ENCODE data around the gene WSCD1. TPM values are rescaled to one million over a fixed set of nuclear protein-coding genes. Genes with fewer than 3 reads are reported as not detected.
A peak's percentile ranks its signal among the peaks of the same experiment; 100 is the strongest.

WSCD1 gene
- total RNA-seq, 4 donors from 2014 or later: 0.21 to 5.7 (median 1.6) TPM

DNA sequence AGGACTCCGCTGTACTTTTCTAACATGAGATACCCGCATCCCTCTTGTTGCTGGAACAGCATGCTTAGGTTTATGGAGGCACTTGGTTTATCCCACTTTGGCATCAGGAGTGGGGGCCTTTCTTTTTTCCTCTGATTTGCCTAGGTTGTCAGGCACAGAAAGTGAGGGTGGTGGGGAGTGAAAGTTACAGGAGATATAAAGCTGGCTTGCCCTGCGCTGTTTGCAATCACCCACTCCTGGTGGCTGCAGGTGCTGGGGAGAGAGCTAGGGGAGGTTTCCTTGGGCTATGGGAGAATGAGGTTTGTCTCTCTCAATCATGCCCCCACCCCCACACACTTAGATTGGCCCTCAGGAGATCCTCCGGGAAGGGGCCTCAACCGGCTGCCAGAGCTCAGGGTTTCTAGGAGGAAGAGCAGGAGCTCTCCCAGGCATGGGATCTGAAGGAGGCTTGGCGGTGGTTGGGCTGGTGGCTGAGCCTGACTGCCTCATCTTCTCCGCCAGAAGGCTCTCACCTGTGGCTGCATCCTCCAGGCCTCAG, 1.4 kb downstream of the WSCD1 start:
- TF ChIP-seq EP300 (IDR thresholded peaks at IDR 0.05) (no peak), POLR2A (IDR thresholded peaks at IDR 0.05) (no peak)
- TF ChIP-seq, protein P1, sequence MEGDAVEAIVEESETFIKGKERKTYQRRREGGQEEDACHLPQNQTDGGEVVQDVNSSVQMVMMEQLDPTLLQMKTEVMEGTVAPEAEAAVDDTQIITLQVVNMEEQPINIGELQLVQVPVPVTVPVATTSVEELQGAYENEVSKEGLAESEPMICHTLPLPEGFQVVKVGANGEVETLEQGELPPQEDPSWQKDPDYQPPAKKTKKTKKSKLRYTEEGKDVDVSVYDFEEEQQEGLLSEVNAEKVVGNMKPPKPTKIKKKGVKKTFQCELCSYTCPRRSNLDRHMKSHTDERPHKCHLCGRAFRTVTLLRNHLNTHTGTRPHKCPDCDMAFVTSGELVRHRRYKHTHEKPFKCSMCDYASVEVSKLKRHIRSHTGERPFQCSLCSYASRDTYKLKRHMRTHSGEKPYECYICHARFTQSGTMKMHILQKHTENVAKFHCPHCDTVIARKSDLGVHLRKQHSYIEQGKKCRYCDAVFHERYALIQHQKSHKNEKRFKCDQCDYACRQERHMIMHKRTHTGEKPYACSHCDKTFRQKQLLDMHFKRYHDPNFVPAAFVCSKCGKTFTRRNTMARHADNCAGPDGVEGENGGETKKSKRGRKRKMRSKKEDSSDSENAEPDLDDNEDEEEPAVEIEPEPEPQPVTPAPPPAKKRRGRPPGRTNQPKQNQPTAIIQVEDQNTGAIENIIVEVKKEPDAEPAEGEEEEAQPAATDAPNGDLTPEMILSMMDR (IDR thresholded peaks at IDR 0.05): no peak
- no peaks in the 10 kb centered on the region for H3K36me3 ChIP-seq
- H3K9me3 ChIP-seq: no peaks in the 10 kb centered on the region
- WGBS, 2 donors: 56 to 68% methylated on average over 7 of the region's 7 CpGs
- H3K4me1 ChIP-seq: peaks cover 0 to 15% (median 0%) of the 10 kb centered on the region in 4 donors
- no peak overlapping the region for H3K27ac ChIP-seq
- H3K27me3 ChIP-seq: peaks cover 0 to 30% of the 10 kb centered on the region in 2 donors
- DNase-seq (ENCODE audit: low spot score in 2 of 2): no peak
- H3K4me3 ChIP-seq: peak overlapping the region in 1 of 4 donors; percentile 63

DNA sequence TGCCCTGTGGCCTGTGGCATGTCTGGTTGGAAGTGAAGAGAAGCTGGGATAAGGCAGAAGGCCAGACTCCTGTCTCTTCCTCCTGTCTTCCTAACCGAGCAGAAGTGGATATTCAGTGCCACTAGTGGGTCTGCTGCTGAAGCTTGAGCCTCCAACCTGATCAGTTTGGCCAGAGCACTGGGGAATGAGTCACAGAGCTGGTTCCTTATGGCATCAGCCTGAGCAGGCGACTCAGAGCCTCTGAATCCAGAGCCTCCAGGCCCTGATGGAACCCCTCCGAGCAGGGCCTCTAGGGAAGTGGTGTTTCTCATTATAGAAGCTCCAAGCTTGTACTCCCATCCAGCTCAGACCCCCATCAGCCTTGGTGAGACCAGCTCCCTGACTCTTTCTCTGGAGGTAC, 2.0 kb downstream of the WSCD1 start:
- DNase-seq (ENCODE audit: low spot score in 2 of 2): no peak
- TF ChIP-seq, protein P1 (IDR thresholded peaks at IDR 0.05): no peak
- TF ChIP-seq POLR2A (IDR thresholded peaks at IDR 0.05) (no peak), EP300 (IDR thresholded peaks at IDR 0.05) (no peak)
- Histone ChIP-seq H3K27me3 (peaks cover 0 to 30% of the 10 kb centered on the region in 2 donors), H3K36me3 (no peaks in the 10 kb centered on the region), H3K4me1 (peaks cover 0 to 15% (median 0%) of the 10 kb centered on the region in 4 donors), H3K9me3 (no peaks in the 10 kb centered on the region), H3K4me3 (no peak overlapping the region), H3K27ac (no peak overlapping the region)
- WGBS, 2 donors: 73 to 95% methylated on average over 2 to 3 of the region's 3 CpGs

DNA sequence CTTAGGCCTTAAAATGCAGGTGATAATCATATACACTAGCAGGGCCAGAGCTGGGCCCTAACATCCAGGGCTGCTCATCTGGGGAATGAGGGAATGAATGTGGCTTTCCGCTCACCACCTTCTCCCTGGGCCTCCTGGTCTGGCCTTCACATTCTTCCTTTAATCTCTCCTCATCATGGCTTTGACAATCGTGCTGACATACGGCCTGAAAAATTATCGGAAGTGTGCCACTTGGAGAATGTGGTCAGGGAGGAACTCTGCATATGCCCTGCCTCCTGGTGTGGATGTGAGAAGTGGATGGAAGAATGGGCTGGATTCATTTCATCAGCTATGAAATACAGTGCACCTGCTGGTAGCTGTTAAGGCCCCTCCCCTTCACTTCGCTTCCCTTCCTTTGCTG, 2.4 kb downstream of the WSCD1 start:
- Histone ChIP-seq H3K27ac (no peak overlapping the region), H3K27me3 (peaks cover 0 to 30% of the 10 kb centered on the region in 2 donors), H3K4me3 (no peak overlapping the region), H3K36me3 (no peaks in the 10 kb centered on the region), H3K4me1 (peaks cover 0 to 15% (median 0%) of the 10 kb centered on the region in 4 donors), H3K9me3 (no peaks in the 10 kb centered on the region)
- DNase-seq (ENCODE audit: low spot score in 2 of 2): no peak
- 85 to 90% methylated on average over 5 of the region's 5 CpGs for WGBS, 2 donors
- TF ChIP-seq EP300 (IDR thresholded peaks at IDR 0.05) (no peak), POLR2A (IDR thresholded peaks at IDR 0.05) (no peak)
- TF ChIP-seq, protein P1 (IDR thresholded peaks at IDR 0.05): no peak

DNA sequence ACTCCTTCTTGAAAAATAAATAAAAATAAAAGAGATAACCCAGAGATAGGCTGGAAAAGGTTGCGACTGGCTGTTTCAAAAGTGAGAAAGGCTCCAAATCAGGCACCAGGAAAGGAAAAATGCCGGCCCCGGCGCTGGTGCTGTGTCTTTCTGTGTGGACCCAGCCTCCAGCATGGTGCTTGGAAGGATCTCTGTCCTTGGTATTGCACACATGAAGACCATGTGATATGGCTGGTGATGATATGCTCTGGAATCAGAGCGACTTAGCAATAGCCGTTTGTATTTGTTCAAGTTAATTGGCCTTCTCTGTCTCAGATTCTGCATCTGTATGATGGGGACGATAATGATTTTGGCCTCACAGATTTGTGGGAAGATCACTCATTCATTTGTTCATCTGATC, 3.4 kb downstream of the WSCD1 start:
- 89% methylated on average over 7 of the region's 7 CpGs for WGBS, 2 donors
- H3K4me3 ChIP-seq: no peak overlapping the region
- no peak for DNase-seq (ENCODE audit: low spot score in 2 of 2)
- TF ChIP-seq, protein P1 (IDR thresholded peaks at IDR 0.05): no peak
- no peak for TF ChIP-seq EP300 (IDR thresholded peaks at IDR 0.05)
- no peak for TF ChIP-seq POLR2A (IDR thresholded peaks at IDR 0.05)
- peaks cover 0 to 26% of the 10 kb centered on the region in 2 donors for H3K27me3 ChIP-seq
- no peak overlapping the region for H3K27ac ChIP-seq
- no peaks in the 10 kb centered on the region for H3K36me3 ChIP-seq
- H3K9me3 ChIP-seq: no peaks in the 10 kb centered on the region
- peaks cover 0 to 15% (median 0%) of the 10 kb centered on the region in 4 donors for H3K4me1 ChIP-seq

DNA sequence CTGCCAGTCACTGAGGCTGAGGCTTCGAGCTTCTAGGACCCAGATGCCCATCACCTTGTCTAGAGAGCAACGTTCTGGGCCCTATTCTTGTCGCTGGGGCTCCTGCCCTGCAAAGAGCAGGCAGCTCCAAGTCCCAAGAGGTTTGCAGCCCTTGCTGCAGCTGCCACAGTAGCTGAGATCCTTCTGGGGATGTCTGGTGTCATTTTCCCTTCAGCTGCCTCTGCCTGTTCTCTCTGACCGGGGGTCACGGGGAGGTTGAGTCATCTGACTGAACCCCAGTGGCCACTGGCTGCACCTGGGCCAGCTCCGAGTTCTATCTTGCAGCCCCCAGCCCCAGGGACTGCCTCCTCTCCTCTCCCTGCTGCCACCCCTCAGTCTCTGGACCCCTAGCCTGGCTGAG, 4.9 kb downstream of the WSCD1 start:
- Histone ChIP-seq H3K4me1 (peaks cover 0 to 10% (median 0%) of the 10 kb centered on the region in 4 donors), H3K27ac (no peak overlapping the region), H3K4me3 (no peak overlapping the region), H3K9me3 (no peaks in the 10 kb centered on the region), H3K36me3 (no peaks in the 10 kb centered on the region), H3K27me3 (peaks cover 0 to 14% of the 10 kb centered on the region in 2 donors)
- TF ChIP-seq POLR2A (IDR thresholded peaks at IDR 0.05): no peak
- no peak for TF ChIP-seq EP300 (IDR thresholded peaks at IDR 0.05)
- no peak for DNase-seq (ENCODE audit: low spot score in 2 of 2)
- 87 to 89% methylated on average over 5 to 6 of the region's 6 CpGs for WGBS, 2 donors
